Osteoblast (primary cell): ENCODE data around the gene VAV2. TPM values are rescaled to one million over a fixed set of nuclear protein-coding genes. Genes with fewer than 3 reads are reported as not detected.
A peak's percentile ranks its signal among the peaks of the same experiment; 100 is the strongest.

Experiments
- DNase-seq: peaks from one replicate; pipeline ENCODE4 v3.0.0; 2011; ENCODE audit warnings: low spot score, mixed read lengths; ENCODE audit not compliant: insufficient read length; ENCODE audit errors: missing footprints
- H2AFZ ChIP-seq: 2 replicates; pipeline ENCODE4 v1.6.0; 2011; ENCODE audit warnings: mild to moderate bottlenecking, low read length
- H3K27ac ChIP-seq: 2 replicates; pipeline ENCODE4 v1.5.1; 2011; ENCODE audit warnings: mild to moderate bottlenecking, low read depth, low read length, moderate library complexity
- H3K27me3 ChIP-seq: 2 replicates; pipeline ENCODE4 v1.6.0; 2012; ENCODE audit warnings: mild to moderate bottlenecking, control low read depth, inconsistent platforms, low read length, moderate library complexity; ENCODE audit not compliant: insufficient read depth
- H3K36me3 ChIP-seq: 2 replicates; pipeline ENCODE4 v1.5.1; 2011; ENCODE audit warnings: mild to moderate bottlenecking, low read length, control low read depth, moderate library complexity; ENCODE audit not compliant: insufficient read depth
- H3K4me1 ChIP-seq: 2 replicates; pipeline ENCODE4 v1.5.1; 2011; ENCODE audit warnings: mild to moderate bottlenecking, low read length, control low read depth, moderate library complexity; ENCODE audit not compliant: insufficient read depth
- H3K4me2 ChIP-seq: 2 replicates; pipeline ENCODE4 v1.6.0; 2011; ENCODE audit warnings: mild to moderate bottlenecking, low read length; ENCODE audit not compliant: insufficient read depth
- H3K4me3 ChIP-seq: fragments of 200-600 bp; sonication (generic); 3 replicates; pipeline ENCODE4 v1.5.1; 2012; ENCODE audit warnings: mild to moderate bottlenecking, low read length, inconsistent platforms; ENCODE audit not compliant: insufficient read depth
- H3K79me2 ChIP-seq: 2 replicates; pipeline ENCODE4 v1.6.0; 2012; ENCODE audit warnings: mild to moderate bottlenecking, low read length, control low read depth, inconsistent platforms; ENCODE audit not compliant: insufficient read depth
- H3K9me3 ChIP-seq: 2 replicates; pipeline ENCODE4 v1.5.1; 2011; ENCODE audit warnings: low read depth, low read length, control low read depth
- H4K20me1 ChIP-seq: 2 replicates; pipeline ENCODE4 v1.6.0; 2012; ENCODE audit warnings: mild to moderate bottlenecking, low read length, control low read depth; ENCODE audit not compliant: insufficient read depth
- CTCF ChIP-seq: IDR thresholded peaks from 2 replicates; pipeline ENCODE4 v1.5.1; 2011; ENCODE audit warnings: mild to moderate bottlenecking, low read depth, low read length, moderate library complexity; ENCODE audit errors: extremely low read depth
- total RNA-seq: library from RNA; depleted of rRNA; stranded (reverse); fragments of >200 nt; gene quantifications from 2 replicates; pipeline ENCODE4 v1.2.3, GENCODE V29; 2012

The VAV2 gene
- total RNA-seq, 1 donor: 8.0 TPM

- Histone ChIP-seq H3K27ac (no peak overlapping the region), H3K79me2 (no peaks in the 10 kb centered on the region), H3K4me2 (no peak overlapping the region), H3K4me1 (no peaks in the 10 kb centered on the region), H3K36me3 (no peaks in the 10 kb centered on the region), H3K4me3 (no peak overlapping the region), H3K9me3 (no peaks in the 10 kb centered on the region), H4K20me1 (no peaks in the 10 kb centered on the region), H2AFZ (no peak overlapping the region), H3K27me3 (peaks cover 5% of the 10 kb centered on the region)
- peak; percentile 91 for DNase-seq
- peak; percentile 58 for TF ChIP-seq CTCF
These were observed 265.5 kb downstream of the VAV2 start for GRCh38 chr9:133726401-133727276.

- Histone ChIP-seq H3K4me3 (no peak overlapping the region), H3K79me2 (no peaks in the 10 kb centered on the region), H3K27me3 (peaks cover 5% of the 10 kb centered on the region), H2AFZ (no peak overlapping the region), H3K4me2 (no peak overlapping the region), H3K4me1 (no peaks in the 10 kb centered on the region), H4K20me1 (no peaks in the 10 kb centered on the region), H3K27ac (no peak overlapping the region), H3K36me3 (no peaks in the 10 kb centered on the region), H3K9me3 (no peaks in the 10 kb centered on the region)
- DNase-seq: peak; percentile 37
- TF ChIP-seq CTCF: no peak
These were observed 266.2 kb downstream of the VAV2 start for GRCh38 chr9:133725886-133726285.

- Histone ChIP-seq H3K36me3 (no peaks in the 10 kb centered on the region), H3K4me3 (no peak overlapping the region), H3K4me1 (peaks cover 21% of the 10 kb centered on the region), H2AFZ (no peak overlapping the region), H3K79me2 (no peaks in the 10 kb centered on the region), H4K20me1 (no peaks in the 10 kb centered on the region), H3K9me3 (no peaks in the 10 kb centered on the region), H3K27me3 (no peaks in the 10 kb centered on the region), H3K4me2 (no peak overlapping the region), H3K27ac (no peak overlapping the region)
- TF ChIP-seq CTCF: no peak
- no peak for DNase-seq
These were observed 273.4 kb downstream of the VAV2 start for GRCh38 chr9:133718563-133719315.
